COLO668 (cell line): ENCODE measurements around the gene GMPS.
"Not testable (repeated sequence)": the region's sequence is repeated elsewhere in the genome, so short reads cannot be mapped to it uniquely, and the experiment has no call there.

Source experiments
- DNase-seq: peaks from one replicate; lab custom pipeline; 2025; ENCODE audit not compliant: unreplicated experiment; lab: John Stamatoyannopoulos, UW

GMPS gene

GRCh38 chr3:155870133-155870944 is at the start of gene GMPS:
Gene GMPS (plus strand): TSS chr3:155870650. CDS start chr3:155870871, 221 bp downstream.
- DNase-seq = peak; percentile 94

- not testable (repeated sequence) for DNase-seq
These were observed 41.9 kb upstream of the GMPS start for GRCh38 chr3:155828490-155829098.

DNA sequence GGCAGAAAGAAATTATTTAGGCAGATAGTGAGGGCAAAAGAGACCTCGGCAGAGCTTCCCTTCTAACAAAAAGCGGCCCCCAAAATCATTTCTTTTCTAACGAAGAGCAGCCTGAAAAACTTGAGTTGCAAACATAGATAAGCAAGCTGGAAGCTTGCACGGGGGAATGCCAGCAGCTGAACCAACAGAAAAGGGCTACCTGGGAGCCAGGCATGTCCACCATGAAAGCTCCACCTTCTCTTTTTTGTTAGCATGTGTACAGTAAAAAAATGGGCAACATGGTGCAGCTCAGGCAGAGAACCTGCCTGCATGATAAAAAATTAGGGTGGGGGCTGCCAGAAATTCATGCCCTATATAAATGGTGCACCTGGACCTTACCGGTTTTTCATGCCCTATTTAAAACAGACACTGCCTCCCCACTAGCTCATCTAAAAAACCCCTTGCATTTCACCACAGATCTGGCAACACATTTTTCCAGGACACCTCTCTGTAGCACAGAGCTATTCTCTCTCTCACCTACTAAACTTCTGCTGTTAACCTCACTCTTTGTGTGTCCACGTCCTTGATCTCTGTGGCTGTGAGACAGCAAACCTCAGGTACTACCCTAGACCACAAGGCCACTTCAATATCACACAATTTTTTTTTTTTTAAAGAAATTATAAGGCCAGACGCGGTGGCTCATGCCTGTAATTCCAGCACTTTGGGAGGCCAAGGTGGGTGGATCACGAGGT is 34.9 kb upstream of the GMPS start:
- no peak for DNase-seq

DNA sequence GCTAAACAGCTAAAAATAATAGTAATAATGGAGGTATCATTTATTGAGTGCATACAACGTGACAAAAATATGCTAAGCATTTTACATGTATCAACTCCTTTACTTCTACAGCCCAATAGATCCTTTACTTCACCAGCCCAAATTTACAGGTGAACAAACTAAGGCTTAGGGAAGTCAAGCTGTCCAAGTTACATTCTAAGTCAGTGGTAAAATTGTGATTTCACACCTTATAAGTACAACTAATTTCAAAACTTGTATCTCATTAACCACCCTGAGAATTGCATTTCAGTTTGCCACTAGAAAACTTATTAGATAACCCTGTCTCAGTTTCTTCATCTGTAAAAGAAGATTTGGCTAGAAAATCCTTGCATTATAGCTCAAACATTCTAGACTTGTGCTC is 26.9 kb upstream of the GMPS start:
- DNase-seq = no peak

GRCh38 chr3:155846119-155846518 is 24.3 kb upstream of the GMPS start:
- DNase-seq = no peak

DNA sequence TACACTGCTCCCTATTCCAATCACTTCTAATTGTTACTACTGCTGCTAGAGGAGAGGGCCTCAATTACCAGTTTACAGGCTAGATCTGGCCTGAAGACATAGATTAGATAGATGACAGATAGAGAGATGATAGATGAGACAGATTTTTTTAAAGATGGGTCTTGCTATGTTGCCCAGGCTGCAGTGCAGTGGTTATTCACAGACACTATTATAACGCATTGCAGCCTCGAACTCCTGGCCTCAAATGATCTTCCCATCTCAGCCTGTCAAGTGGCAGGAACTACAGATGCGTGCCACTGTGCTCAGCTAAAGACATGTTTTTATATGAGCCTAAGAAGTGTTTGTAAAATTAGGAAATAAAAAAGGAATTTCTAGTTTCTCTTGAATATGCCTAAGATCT is 22.5 kb upstream of the GMPS start:
- DNase-seq = no peak

GRCh38 chr3:155849404-155849803 is 21.0 kb upstream of the GMPS start:
- DNase-seq = not testable (repeated sequence)

DNA sequence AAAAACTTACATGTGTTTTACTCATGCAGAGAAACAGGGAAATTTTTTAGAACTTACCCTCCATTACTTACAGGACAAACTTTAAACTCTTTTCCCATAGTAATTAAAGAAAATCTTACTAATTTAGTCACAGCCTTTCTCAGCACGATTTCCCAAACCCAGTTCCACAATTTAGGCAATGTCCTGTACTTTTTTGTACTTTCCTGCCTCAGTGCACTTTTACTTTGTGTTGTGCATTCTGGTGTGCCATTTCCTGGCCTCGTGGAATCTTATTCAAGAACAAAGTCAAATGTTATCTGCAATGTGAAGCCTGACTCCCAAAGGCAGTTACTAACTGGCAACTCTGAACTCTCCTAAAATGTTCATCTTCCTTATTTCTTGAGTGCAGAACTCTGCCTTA is 18.1 kb upstream of the GMPS start:
- DNase-seq = no peak

DNA sequence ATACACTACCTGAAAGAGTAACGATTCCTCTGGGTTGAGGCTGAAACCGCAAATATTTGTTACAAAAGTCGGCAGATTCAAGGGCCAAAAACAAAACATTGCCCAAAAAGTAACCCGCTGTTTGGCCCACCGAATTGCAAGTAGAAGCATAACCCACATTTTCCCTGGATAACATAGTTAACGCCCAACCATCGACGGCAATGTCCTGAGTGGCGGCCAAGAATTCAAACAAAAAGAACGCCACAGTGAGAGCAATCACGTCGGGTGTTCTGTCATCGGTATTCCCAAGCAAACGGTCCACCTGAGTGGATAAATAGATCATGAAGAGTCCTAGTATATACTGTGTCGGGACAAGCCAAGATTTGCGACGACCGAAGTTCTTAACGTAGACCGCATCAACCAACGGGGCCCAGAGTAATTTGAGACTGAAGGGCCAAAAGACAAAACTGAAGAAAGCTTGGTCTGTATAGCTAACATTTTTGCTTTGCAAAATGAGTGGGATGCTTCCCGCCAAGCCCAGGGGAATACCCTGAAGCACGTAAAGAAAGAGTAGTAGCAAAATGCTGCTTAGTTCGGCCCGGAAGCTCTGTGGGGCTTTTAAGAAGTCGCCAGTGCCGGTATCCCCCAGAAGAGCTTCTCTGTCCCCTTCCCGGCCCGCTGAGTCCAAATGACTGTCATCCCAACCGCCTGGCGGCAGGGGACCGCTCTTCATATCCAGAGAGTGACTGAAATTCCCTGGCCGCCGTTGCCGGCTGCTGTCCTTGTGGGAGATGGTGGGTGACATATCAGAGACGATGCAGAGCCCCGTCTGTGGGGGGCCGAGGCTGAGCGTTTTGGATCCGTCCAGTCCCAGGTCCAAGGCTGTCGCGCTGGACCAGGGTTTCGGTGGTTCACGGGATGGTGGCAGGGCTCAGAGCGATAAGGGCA is 17.0 kb upstream of the GMPS start:
- peak; percentile 18 for DNase-seq

- peak; percentile 94 for DNase-seq
These were observed 16.1 kb upstream of the GMPS start, which contains the start of gene SLC33A1 for GRCh38 chr3:155854141-155854940. Gene SLC33A1 (minus strand): TSS chr3:155854427. CDS start chr3:155853997, 430 bp downstream.

GRCh38 chr3:155859859-155860258 is 10.6 kb upstream of the GMPS start:
- DNase-seq = no peak

- DNase-seq = not testable (repeated sequence)
These were observed 10.0 kb upstream of the GMPS start for GRCh38 chr3:155860424-155860823.

GRCh38 chr3:155861476-155862183 is 8.8 kb upstream of the GMPS start:
- DNase-seq = no peak

DNA sequence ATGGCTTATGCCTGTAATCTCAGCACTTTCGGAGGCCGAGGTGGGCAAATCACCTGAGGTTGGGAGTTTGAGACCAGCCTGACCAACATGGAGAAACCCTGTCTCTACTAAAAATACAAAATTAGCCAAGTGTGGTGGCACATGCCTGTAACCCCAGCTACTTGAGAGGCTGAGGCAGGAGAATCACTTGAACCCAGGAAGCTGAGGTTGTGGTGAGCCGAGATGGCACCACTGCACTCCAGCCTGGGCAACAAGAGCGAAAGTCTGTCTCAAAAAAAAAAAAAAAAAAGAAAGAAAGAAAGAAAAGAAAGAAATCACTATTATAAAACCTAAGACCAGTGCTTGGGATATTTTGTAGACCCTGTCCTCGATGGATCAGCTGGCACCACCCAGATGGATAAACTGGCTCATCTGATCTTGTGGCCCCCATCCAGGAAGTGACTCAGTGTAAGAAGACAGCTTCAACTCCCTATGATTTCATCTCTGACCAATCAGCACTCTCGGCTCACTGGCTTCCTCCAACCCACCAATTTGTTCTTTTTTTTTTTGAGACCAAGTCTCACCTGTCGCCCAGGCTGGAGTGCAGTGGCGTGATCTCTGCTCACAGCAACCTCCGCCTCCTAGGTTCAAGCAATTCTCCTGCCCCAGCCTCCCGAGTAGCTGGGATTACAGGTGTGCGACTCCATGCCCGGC is 8.0 kb upstream of the GMPS start:
- not testable (repeated sequence) for DNase-seq

DNA sequence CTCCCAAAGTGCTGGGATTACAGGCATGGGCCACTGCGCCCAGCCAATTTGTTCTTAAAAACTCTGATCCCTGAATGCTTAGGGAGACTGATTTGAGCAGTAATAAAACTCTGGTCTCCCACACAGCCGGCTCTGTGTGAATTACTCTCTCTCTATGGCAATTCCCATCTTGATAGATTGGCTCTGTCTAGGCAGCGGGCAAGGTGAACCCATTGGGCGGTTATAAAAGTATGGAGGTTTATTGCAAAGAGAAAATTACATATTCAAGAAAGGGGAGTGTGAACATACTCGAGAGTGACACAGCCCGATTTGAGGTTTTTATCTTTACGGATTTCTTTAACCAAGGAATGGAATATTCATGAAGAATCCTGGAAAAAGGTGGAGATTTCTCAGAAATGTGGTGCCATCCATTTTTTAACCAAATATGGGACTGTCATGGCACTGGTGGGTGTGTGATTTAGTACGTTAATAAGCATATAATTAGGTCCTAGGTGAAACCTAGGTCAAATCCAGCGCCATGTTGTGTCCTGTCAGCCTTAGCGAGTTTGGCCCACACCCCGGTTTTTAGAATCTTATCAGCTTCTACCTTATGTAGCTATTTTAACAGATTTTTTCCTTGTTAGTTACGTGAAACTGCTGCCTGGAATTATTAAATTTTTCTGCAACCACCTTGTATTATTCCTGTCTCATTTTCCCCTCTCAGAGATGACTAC is 7.2 kb upstream of the GMPS start:
- DNase-seq = no peak

DNA sequence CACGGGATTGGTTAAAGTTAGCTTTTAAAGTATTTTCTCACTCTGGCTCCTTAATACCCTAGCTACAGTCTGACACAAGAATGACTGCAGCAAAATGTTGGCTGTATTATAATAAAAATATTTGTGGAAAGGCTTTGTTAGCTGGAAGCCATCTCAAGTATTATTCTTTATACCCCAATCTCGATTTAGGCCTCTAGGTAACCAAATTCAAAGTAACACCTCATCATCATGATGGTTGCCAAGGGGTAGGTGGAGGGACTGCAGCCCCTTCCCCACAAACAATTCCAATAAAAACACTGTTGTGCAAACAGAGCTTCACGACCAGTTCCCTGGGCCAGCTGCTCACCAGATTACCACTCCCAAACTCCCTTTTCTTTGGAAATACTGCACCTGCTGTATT is 759 bp upstream of the GMPS start:
- no peak for DNase-seq

- peak; percentile 47 for DNase-seq
These were observed 695 bp downstream of the GMPS start for GRCh38 chr3:155870945-155871745.
